IPS-18c (cell line): ENCODE data around the gene NACC2.

ENCODE experiments used
- H3K4me3 ChIP-seq: 2 replicates; pipeline ENCODE4 v1.7.0; 2013; ENCODE audit warnings: low read depth, mild to moderate bottlenecking, low read length, moderate library complexity; ENCODE audit not compliant: insufficient read depth
- H3K9me3 ChIP-seq: one replicate; pipeline ENCODE4 v1.6.1; 2013; ENCODE audit warnings: mild to moderate bottlenecking, low read length, moderate library complexity; ENCODE audit not compliant: control insufficient read depth, insufficient read depth

The NACC2 gene

DNA sequence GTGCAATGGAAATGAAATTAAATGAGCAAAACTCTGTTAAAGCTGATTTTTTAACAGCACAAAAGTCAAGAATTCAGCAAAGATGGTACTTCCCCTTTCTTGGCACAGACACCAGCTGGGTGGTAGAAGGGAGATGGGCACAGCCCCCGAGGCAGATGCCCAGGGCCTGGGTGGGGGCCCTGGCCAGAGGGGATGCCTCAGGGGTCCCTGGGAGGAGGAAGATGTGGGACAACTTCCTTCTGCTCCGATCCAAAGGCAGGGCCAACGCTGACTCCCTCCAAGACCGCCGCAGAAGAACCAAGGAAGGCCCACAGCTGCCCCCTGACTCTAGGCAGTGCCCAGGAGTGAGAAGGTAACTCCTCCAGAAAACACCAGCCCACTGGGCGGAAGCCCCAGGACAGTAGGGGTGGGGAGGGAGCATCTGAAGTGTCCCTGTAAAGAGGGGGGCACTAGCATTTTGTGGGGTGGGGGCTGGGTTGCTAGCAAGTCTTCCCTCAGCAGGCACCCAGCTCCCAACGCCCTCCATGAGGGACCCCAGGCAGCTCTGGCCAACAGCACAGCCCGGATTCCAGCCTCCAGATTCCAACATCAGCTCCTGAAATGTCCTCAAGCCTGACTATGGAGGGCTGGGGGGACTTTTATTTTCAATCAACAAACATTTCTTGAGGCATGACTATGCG is 4.9 kb downstream of the NACC2 start:
- no peaks in the 10 kb centered on the region for H3K9me3 ChIP-seq
- H3K4me3 ChIP-seq, result no peak overlapping the region

DNA sequence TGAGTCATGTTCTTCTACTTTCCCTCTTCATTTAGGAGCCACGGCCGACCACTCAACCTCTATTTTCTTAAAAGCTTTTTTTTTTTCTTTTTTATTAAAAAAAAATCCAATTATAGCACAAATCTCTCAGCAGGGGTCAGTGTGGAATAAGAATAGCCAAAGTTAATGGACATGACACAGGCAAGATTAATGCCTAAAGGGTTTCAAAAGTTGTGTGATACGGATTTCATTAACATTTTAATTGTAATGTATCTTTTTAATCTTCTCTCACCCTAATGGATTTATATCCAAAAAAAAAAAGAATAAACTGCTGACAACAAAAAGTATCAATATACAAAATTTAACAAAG is 5.4 kb downstream of the NACC2 start:
- Histone ChIP-seq H3K4me3 (no peak overlapping the region), H3K9me3 (no peaks in the 10 kb centered on the region)

DNA sequence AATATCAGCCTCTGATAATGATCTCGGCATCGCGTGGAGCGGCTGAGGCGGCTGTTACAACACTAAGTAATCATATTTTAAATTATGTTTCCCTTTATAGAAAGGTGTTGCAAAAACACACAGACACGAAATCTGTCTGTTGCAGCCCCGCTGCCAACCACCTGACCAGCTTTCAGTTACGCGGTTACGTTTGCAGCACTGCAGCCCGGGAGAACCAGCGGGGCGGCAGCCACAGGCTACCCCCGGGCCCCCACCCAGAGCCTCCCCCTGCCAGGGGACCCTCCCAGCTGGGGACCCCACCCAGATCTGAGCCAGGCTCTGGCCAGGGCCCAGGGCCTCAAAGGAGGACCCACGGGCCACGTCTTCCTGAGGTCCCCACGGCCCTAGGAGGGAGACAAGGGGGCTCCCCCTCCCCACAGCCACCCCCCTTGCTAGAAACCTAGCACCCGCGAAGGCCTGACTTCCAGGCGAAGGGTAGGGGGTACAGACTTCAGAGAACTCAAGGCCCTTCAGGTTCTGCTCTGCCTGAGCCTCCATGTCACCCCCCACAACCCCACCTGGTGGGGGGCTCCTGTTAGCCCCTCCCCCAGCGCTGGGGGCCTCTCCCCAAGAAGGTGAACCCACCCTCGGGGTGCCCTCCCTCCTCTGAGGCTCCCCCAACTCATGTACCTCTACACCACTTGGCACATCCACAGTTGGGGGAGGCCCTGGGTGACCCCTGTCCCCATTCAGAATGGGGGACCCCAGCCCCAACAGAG is 6.0 kb downstream of the NACC2 start:
- Histone ChIP-seq H3K4me3 (no peak overlapping the region), H3K9me3 (no peaks in the 10 kb centered on the region)

DNA sequence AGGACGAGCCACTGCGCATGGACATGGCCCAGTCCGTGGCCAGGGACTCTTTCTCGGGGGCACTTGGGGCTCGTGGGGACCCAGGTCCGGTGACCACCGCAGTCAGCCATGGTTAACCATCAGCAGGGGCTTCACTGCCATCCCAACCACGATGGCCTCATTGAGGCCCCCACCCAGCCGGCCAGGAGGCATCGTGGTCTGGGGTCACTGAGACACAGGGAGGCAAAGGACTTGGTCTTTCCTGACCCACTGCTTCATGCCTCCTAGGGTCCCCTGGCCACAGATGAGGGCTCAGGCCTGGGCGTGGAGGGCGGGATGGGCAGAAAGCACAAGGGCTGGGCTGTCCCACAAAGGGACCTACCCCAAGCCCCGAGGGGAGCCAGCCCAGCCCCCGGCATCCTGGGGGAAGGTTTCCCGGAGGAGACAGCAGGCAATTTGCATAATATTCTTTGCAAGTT is 6.6 kb downstream of the NACC2 start:
- no peaks in the 10 kb centered on the region for H3K9me3 ChIP-seq
- H3K4me3 ChIP-seq, result peak overlapping the region; percentile 15; the same call in 1 of the 2 replicates

DNA sequence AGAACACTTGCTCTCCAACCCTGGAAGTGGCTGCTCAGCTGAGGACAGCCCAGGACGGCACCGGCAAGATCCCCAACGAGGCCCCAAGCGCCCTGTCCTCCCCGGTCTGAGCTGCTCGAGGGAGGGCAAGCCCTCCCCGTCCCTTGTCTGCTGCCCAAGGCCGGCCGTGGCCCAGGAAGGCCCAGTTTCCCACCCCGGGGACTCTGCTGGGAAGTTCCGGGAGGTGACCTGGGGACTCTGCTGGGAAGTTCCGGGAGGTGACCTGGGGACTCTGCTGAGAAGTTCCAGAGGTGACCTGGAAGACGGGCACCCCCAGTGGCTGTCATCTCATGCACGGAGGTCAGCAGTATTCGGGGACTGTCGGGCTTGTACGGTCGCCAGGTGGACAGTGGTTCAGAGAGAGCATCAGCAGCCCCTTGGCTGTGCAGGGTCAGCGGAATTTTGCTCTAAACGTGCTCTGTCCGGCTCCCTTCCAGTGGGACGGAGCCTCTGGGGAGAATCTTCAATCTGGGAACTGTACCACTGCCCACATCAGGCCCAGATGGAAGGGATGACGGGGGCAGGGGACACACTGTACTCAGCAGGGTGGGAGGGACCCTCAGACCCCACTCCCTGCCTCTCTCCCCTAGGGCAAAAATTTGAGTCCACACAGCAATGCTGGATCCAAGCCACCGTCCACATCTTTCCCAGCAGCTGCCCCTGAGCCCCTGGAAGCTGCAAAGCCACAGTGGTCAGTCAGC is 7.2 kb downstream of the NACC2 start:
- Histone ChIP-seq H3K4me3 (no peak overlapping the region), H3K9me3 (no peaks in the 10 kb centered on the region)

DNA sequence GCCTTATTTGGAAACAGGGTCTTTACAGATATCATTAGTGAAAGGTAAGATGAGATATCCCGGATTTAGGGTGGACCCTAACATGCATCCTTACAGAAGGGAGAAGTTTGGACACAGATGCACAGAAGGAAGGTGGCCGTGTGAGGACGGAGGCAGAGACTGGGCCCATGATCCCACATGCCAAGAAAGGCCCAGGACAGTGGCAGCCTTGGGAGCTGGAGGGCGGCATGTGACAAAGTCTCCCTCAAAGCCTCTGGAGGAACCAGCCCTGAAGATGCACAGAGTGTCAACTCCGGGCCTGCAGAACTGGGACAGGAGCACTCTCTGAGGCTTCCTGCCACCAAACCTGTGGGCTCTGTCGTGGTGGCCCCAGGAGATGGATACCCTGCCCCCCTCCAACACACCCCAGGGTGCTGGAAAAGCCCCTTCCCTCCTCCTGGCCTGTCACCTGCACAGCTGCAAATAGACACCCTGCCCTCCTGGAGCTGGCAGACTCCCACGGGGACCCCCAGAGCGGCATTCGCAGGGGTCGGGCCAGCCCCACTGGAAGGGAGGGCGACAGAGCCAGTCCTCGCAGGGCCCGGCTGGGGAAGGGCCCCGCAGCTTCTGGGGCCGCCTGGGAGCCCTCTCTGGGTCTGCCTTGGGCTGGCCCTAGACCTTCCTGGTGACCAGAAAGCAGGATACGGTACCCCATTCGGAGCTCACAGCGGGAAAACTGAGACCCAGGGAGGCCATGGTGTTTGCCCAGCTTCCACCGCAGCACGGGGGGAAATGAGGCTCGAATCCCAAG is 7.9 kb downstream of the NACC2 start:
- H3K9me3 ChIP-seq, result no peaks in the 10 kb centered on the region
- H3K4me3 ChIP-seq, result no peak overlapping the region

DNA sequence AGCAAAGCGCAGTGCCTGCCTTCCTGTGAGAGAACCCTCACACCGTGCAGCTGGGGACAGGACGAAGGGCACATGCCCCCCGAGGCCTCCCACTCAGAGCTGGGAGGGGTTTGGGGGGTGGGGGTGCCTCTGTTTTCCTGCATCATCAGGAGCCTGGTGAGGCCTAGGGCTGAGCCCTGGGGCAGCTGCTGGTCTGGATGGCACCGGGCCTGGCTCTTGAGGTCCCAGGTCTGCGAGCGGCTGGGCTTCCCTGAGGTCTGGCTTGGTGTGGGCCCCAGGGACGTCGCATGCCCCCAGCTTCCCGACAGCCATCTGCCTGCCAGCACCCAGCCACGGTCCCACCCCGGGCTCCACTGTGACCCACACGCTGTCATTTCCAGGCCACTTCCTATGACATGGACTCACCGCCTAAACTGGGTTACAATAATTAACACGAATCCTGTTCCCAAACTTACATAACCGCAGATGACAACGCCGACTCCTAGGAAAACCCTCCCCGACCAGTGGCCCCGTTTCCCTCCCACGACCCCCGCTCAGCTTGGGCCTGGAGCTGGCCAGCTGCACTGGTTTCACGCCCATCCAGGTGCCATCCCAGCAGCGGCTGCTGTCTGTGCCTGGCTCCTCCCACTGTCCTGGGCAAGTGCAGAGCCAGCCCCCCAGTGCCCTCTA is 8.7 kb downstream of the NACC2 start:
- Histone ChIP-seq H3K9me3 (no peaks in the 10 kb centered on the region), H3K4me3 (no peak overlapping the region)

DNA sequence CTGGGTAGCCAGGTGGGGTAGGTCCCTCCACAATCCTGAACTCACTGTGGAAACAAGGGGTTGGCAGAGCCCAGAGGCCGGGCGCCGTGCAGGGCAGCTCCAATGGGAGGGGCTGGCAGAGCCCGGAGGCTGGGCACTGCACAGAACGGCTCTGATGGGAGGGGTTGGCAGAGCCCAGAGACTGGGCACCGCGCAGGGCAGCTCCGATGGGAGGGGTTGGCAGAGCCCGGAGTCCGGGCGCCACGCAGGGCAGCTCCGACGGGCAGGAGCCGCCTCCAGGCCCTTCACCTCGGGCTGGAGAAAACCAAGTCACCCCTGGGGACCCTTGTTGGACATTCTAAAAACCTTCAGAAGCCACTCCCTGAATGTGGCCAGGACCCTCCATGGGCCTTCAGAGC is 9.3 kb downstream of the NACC2 start:
- H3K9me3 ChIP-seq, result no peaks in the 10 kb centered on the region
- no peak overlapping the region for H3K4me3 ChIP-seq

DNA sequence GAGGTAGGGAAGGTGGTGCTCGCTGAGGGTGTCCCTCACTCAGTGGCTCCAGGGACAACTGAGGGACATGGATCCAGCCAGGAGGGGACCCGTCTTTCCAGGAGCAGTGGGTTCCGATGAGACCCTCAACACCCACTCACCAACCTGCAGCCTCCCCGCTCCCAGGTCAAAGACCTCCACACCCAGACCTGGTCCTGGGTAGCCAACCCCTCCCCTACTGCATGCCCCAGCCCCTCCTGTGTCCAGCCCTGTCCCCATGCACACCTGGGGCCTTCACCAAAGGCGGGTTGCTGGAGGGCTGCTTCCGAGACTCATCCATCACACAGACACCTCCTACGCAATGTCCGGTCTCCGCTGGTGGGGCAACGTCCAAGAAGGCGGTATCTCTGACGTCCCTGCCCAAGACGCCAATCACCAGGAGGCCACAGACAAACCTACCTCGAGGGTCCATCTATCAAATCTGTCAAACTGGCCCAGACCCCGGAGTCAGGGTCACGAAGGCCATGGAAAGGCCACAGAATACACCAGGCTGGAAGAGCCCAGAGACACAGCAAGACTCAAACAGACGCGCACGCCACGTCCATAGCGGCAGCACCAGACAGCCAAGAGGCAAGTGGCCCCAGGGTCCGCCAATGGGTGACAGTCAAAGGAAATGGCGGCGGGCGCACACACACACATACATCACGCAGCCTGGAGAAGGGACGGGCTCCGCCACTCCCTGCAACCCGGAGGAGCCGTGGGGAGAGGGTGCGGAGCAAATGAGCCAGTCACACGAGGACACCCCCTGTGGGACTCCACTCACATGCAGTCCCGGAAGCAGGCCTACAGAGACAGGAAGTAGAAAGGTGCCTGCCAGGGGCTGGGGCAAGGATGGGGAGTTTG is 10.8 kb downstream of the NACC2 start:
- no peaks in the 10 kb centered on the region for H3K9me3 ChIP-seq
- no peak overlapping the region for H3K4me3 ChIP-seq

DNA sequence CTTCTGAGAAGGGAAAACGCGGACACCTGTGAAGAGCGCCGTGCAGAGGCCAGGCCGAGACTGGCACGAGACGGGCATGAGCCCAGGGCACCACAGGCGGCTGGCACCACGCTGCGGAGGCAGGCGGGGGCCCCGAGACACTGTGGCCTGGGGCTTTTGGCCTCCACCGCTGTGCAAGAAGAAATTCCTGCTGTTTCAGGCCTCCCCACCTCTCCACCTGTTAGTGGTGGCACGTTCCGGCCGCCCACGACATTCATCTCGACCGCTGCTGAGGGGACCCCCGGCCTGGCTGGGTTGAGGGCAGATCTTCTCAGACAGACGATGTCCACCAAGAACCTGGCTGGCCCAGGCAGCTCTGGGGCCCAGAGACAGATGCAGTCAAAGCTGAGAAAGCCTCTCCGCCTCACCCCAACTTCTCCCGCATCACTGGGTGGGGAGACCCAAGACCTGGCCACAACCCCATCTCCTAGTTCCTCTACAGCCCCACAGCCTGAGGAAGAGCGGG is 11.5 kb downstream of the NACC2 start:
- Histone ChIP-seq H3K9me3 (no peaks in the 10 kb centered on the region), H3K4me3 (no peak overlapping the region)

DNA sequence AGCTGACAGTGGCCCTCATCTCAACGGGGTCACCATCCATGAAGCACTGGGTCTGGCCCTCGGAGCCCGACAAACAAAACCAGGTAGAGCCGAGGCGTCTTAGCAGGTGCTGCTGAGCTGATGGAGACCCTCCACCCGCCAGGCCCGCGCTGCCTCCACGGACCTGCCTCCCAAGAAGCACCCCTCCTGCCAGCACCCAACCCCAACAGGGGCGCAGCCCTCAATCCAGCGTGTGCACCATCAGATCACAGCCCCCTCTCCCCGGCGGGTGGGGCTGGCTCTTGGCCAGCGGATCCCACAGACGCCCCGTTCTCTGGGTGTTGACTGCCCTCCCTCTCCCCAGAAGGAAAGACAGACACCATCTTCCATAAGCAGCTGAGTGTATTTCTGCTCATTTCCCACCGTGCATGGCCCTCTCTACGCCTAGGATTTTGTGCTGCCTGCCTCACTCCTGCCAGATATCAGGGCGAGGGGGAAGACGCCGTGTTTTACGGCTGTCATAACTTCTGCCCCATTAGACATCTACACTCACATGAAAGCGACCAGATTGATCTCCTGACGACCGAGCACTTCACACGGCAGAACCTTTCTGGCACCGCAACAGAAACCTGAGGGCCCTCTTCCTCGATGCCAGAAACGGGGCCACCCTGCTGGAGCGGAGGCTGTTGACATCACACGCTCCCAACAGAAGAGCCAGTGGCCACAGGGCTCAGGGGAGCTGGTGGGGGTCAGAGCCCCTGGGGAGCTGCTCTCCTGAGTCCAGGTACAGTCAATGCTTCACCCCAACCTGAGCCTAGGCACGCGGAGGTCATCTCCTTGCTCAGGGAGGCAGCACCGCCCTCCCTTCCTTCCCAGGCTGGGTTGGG is 12.4 kb downstream of the NACC2 start:
- no peaks in the 10 kb centered on the region for H3K9me3 ChIP-seq
- H3K4me3 ChIP-seq, result no peak overlapping the region

DNA sequence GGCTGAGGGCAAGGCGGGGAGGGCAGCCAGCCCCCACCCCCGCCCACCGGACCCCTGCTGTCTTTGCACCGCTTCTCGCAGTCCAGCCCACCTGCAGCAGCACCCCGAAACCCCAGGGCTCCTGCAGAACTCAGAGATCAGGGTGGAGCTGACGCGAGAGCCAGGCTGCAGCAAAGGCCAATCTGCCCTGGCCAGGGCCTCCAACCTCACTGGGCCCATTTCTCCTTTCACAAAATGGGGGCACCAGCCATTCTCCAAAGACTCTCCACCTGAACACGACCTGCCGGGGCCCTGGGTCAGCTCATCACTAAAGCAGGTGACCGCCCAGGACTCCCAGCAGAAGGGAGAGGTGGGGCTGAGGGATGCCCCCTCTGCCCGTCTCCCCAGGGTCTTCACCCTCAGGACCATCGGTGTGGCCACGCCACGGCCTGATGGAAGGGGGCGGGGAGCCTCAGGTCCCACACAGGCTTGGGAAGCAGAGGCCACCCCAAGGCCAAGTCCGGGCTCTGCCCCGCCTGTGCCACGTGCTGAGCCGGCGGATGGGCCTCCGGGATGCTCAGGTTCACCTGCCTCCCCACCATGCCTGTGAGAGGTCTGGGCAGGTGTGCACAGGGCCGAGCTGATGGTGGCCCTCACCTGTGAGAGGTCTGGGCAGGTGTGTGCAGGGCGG is 13.1 kb downstream of the NACC2 start:
- H3K4me3 ChIP-seq, result no peak overlapping the region
- H3K9me3 ChIP-seq, result no peaks in the 10 kb centered on the region

DNA sequence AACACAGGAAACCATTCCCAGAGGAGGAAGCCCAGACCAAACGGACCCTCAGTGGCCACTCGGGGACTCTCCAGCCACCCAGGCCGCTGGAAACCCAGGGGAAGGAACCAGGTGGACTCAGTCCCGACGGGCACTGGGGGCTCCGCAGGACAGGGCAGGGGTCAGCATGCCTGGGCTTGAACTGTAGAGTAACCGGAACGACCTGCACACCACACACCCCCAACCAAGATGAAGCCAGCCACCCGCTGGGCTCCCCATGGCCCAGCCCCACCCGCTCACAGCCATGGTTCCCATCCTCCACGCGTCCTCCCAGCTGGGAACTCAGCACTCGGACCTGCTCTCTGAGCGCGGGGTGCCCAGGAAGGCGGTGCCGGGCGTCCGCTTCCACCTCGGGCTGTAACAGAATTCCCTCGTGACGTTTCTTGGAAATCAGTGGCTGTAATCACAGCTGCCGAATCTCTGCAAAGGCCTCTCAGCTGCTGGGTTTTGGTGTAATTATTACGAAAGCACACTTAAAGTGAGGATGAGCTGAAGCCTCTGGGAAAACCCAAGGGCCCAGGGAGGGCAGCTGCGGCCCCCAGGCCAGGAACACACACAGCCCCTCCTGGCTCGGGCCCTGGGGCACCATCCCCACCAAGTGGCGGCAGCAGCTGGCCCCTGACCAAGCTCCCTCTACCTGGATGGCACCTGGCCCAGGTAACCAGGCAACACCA is 13.8 kb downstream of the NACC2 start:
- Histone ChIP-seq H3K9me3 (no peaks in the 10 kb centered on the region), H3K4me3 (no peak overlapping the region)

DNA sequence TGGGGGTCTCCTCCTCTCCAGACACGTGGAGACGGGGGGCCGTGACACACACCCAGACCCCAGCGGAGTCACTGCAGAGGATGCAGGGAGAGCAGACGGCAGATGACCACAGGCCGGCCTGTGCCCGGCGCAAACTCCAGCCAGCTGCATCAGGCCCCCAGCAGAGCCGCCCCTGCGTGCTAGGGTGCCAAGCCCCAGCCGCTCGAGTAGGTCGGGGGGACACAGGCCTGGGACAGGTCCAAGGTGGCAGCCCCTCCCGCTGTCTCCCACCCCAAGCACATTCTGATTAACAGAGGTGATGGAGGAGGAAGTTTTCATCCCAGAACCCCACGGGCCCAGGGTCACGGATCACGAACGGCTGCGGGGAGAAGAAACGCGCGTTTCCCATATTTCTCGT is 14.4 kb downstream of the NACC2 start:
- H3K9me3 ChIP-seq, result no peaks in the 10 kb centered on the region
- no peak overlapping the region for H3K4me3 ChIP-seq
